GM08714 (cell line): Measurements from ENCODE around the gene PSME3IP1.

Source experiments
- H3K4me3 ChIP-seq: fragments of 200-500 bp; sonication (Bioruptor generic); 2 replicates; pipeline ENCODE4 v1.5.1; 2014; ENCODE audit warnings: mild to moderate bottlenecking, low read length, inconsistent platforms
- ZNF274 ChIP-seq: IDR thresholded peaks from 2 replicates; pipeline ENCODE4 v1.6.1; 2012; ENCODE audit warnings: mild to moderate bottlenecking, low read depth, low read length

PSME3IP1 gene

DNA sequence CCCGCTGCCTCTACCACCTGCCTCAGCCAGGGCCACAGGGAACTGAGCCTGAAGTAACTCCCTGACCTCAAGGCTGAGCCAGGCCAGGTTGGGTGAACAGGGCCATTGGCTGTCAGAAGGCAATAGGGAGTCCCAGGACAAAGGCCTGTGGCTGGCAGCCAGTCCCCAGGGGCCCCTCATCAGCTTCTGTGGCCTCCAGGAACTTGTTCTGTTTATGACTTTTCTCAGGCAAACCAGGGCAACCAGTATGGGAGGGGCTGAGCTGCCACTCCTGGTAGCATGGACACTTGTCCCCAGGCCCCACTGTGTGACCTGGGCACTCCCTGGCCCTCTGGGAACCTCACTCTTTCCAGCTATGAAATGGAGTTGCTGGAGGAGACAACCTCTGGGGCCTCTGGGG, 53.4 kb downstream of the PSME3IP1 start:
- no peak for TF ChIP-seq ZNF274
- no peak overlapping the region for H3K4me3 ChIP-seq

- TF ChIP-seq ZNF274 = no peak
- H3K4me3 ChIP-seq = no peak overlapping the region
These were observed 54.4 kb downstream of the PSME3IP1 start for GRCh38 chr16:57131351-57131970.

GRCh38 chr16:57130950-57131321, 54.9 kb downstream of the PSME3IP1 start:
- no peak overlapping the region for H3K4me3 ChIP-seq
- TF ChIP-seq ZNF274 = no peak

GRCh38 chr16:57128771-57129389, 57.0 kb downstream of the PSME3IP1 start:
- no peak overlapping the region for H3K4me3 ChIP-seq
- TF ChIP-seq ZNF274 = no peak

- no peak overlapping the region for H3K4me3 ChIP-seq
- TF ChIP-seq ZNF274 = no peak
These were observed 58.0 kb downstream of the PSME3IP1 start for GRCh38 chr16:57127836-57128235.

DNA sequence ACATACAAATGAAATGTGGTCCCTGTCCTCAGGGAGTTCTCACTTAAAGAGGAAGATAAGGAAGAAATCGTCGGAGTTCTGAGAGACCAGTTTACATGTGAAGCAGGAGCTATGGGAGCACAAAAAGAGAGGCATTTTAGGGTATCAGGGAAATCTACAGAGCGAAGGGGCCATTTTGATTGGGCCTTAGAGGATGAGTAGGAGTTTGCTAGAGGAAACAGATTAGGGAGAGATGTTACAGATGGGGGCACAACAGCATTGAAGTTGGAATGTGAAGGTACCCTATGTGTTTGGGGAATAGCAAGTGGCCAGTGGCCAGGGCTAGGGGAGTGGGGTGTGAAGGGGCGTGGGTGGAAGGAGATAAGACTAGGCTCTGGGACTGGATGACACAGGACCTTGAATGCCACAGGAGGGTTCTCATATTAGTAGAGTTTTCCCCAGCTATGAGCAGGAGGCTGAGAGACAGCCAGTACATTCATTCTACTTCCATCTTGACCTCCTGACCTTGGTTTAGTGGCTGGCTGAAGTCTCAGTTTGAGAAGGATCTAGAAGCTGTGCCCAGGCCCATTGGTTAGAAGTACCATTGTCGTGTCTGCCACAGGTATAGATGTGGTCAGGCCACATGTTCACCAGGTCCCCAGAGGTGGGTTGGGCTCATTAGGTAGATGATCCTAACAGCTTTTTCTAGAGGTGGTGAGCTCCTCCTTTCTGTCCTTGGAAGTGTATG, 58.6 kb downstream of the PSME3IP1 start:
- H3K4me3 ChIP-seq = no peak overlapping the region

GRCh38 chr16:57126411-57126810, 59.4 kb downstream of the PSME3IP1 start:
- no peak for TF ChIP-seq ZNF274
- no peak overlapping the region for H3K4me3 ChIP-seq

More for the DNA sequence above, 58.6 kb downstream of the PSME3IP1 start:
- TF ChIP-seq ZNF274 = no peak

DNA sequence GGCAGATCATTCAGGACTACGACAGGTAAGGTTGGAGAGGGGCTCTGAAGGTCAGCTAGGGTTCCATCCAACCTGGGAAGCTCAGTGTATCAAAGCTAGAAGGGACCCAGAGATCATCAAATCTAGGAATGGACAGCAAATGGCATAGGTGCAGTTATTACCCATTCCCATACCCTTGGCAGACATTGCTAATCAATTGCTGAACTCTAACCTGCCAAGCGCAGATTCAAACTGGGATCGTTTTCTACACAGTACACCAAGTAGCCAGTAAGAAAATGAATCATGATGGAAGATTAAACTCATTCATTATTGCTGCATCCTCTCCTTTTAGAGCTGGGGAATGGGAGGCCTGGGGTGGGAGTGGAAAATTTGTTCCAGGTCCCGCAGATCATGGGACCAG, 59.9 kb downstream of the PSME3IP1 start:
- no peak for TF ChIP-seq ZNF274
- no peak overlapping the region for H3K4me3 ChIP-seq

GRCh38 chr16:57125376-57125775, 60.5 kb downstream of the PSME3IP1 start:
- no peak for TF ChIP-seq ZNF274
- no peak overlapping the region for H3K4me3 ChIP-seq

- no peak overlapping the region for H3K4me3 ChIP-seq
- TF ChIP-seq ZNF274 = no peak
These were observed 61.7 kb downstream of the PSME3IP1 start for GRCh38 chr16:57123974-57124674.

- no peak overlapping the region for H3K4me3 ChIP-seq
- no peak for TF ChIP-seq ZNF274
These were observed 62.4 kb downstream of the PSME3IP1 start for GRCh38 chr16:57123216-57123973.

DNA sequence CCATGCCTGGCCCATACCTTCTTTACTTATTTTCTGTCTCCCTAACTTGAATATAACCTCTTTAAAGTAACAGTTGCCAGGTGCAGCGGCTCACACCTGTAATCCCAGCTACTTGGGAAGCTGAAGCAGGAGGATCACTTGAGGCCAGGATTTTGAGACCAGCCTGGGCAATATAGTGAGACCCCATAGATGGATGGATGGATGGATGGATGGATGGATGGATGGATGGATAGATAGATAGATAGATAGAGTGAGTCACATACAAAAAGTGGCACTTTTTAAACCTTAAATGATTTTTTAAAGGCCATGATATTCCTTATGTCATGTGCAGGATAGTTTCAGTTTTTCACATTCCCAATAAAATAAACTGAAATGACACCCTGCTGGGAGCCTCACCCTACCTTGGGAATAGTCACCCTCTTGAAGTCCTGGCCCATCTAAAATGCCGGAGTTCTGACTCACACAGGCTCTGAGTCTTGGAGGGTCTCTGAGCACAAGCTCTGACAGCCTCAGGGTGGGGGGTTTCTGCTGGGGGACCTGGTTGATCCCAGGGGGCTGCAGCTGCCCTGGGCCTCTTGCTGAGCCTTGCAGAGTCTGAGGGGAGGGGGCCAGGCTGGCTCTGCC, 67.3 kb downstream of the PSME3IP1 start:
- no peak for TF ChIP-seq ZNF274
- no peak overlapping the region for H3K4me3 ChIP-seq

GRCh38 chr16:57115514-57116182, 70.2 kb downstream of the PSME3IP1 start:
- no peak for TF ChIP-seq ZNF274
- no peak overlapping the region for H3K4me3 ChIP-seq
